ENCODE data around the gene PLN. TPM values are rescaled to one million over a fixed set of nuclear protein-coding genes. Genes with fewer than 3 reads are reported as not detected.

Gene PLN
- total and polyA plus RNA-seq, 10 donors, result 0.43 to 3.9 (median 2.3) TPM

- intact Hi-C loops (cut with DNase I; ENCODE audit: low total_unique reads), result no loop called here
- Histone ChIP-seq H3K36me3 (peaks cover 0 to 47% (median 4%) of the 10 kb centered on the region in 6 donors), H3K27me3 (replicated peaks in 1 of 7) (no peaks in the 10 kb centered on the region), H3K27ac (no peak overlapping the region), H3K4me3 (no peak overlapping the region), H3K4me1 (no peaks in the 10 kb centered on the region), H3K9me3 (no peaks in the 10 kb centered on the region)
- TF ChIP-seq, protein P1, sequence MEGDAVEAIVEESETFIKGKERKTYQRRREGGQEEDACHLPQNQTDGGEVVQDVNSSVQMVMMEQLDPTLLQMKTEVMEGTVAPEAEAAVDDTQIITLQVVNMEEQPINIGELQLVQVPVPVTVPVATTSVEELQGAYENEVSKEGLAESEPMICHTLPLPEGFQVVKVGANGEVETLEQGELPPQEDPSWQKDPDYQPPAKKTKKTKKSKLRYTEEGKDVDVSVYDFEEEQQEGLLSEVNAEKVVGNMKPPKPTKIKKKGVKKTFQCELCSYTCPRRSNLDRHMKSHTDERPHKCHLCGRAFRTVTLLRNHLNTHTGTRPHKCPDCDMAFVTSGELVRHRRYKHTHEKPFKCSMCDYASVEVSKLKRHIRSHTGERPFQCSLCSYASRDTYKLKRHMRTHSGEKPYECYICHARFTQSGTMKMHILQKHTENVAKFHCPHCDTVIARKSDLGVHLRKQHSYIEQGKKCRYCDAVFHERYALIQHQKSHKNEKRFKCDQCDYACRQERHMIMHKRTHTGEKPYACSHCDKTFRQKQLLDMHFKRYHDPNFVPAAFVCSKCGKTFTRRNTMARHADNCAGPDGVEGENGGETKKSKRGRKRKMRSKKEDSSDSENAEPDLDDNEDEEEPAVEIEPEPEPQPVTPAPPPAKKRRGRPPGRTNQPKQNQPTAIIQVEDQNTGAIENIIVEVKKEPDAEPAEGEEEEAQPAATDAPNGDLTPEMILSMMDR (IDR thresholded peaks at IDR 0.05 in 8 of 11, conservative IDR thresholded peaks at IDR 0.05 in 3 of 11), result no peak
- TF ChIP-seq POLR2A (IDR thresholded peaks at IDR 0.05), result no peak
- TF ChIP-seq POLR2AphosphoS5 (IDR thresholded peaks at IDR 0.05), result no peak
- WGBS, 5 donors, result 92 to 100% (median 97%) methylated on average over 4 of the region's 4 CpGs
- no peak for DNase-seq
Observed at GRCh38 chr6:118522422-118522821, 25.7 kb upstream of the PLN start.

DNA sequence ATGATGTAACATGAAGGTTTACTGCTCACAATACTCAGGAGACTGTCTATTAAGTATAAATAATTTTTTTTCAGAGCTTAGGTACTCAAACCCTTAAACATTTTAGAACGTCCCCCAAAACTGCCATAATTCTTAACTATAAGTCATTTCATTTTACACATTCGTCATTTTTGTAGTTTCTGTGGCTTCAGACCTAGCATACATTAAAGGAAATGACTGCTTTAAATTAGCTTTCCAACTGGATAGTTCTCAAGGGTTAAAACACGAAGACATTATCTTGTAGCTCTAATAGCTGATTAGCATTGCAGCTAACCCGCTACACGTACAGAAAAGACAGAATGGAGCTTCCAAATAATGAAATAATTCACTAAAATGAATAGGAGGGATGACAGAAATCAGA, 24.9 kb upstream of the PLN start:
- TF ChIP-seq POLR2AphosphoS5 (IDR thresholded peaks at IDR 0.05) (no peak), POLR2A (IDR thresholded peaks at IDR 0.05) (no peak)
- TF ChIP-seq, protein P1 (IDR thresholded peaks at IDR 0.05 in 8 of 11, conservative IDR thresholded peaks at IDR 0.05 in 3 of 11), result no peak
- Histone ChIP-seq H3K36me3 (peaks cover 0 to 47% (median 4%) of the 10 kb centered on the region in 6 donors), H3K27me3 (replicated peaks in 1 of 7) (no peaks in the 10 kb centered on the region), H3K9me3 (no peaks in the 10 kb centered on the region), H3K4me1 (no peaks in the 10 kb centered on the region), H3K4me3 (no peak overlapping the region), H3K27ac (no peak overlapping the region)
- DNase-seq, result no peak
- 83 to 89% (median 86%) methylated on average over 5 of the region's 5 CpGs for WGBS, 5 donors
- intact Hi-C loops (cut with DNase I; ENCODE audit: low total_unique reads), result no loop called here

GRCh38 chr6:118524686-118525085, 23.4 kb upstream of the PLN start:
- no peak overlapping the region for H3K27ac ChIP-seq
- peaks cover 0 to 39% (median 4%) of the 10 kb centered on the region in 6 donors for H3K36me3 ChIP-seq
- H3K4me3 ChIP-seq, result no peak overlapping the region
- no peak for DNase-seq
- H3K27me3 ChIP-seq (replicated peaks in 1 of 7), result no peaks in the 10 kb centered on the region
- no peaks in the 10 kb centered on the region for H3K9me3 ChIP-seq
- 48 to 71% (median 62%) methylated on average over 2 of the region's 2 CpGs for WGBS, 5 donors
- intact Hi-C loops (cut with DNase I; ENCODE audit: low total_unique reads), result no loop called here
- no peaks in the 10 kb centered on the region for H3K4me1 ChIP-seq
- TF ChIP-seq POLR2AphosphoS5 (IDR thresholded peaks at IDR 0.05) (no peak), POLR2A (IDR thresholded peaks at IDR 0.05) (no peak)
- TF ChIP-seq, protein P1 (IDR thresholded peaks at IDR 0.05 in 8 of 11, conservative IDR thresholded peaks at IDR 0.05 in 3 of 11), result no peak

GRCh38 chr6:118525913-118526780, 21.9 kb upstream of the PLN start:
- TF ChIP-seq POLR2AphosphoS5 (IDR thresholded peaks at IDR 0.05), result no peak
- no peak for TF ChIP-seq POLR2A (IDR thresholded peaks at IDR 0.05)
- TF ChIP-seq, protein P1 (IDR thresholded peaks at IDR 0.05 in 8 of 11, conservative IDR thresholded peaks at IDR 0.05 in 3 of 11), result no peak
- Histone ChIP-seq H3K9me3 (peaks cover 0 to 5% (median 5%) of the 10 kb centered on the region in 8 donors), H3K36me3 (peaks cover 0 to 32% (median 4%) of the 10 kb centered on the region in 6 donors), H3K27me3 (replicated peaks in 1 of 7) (no peaks in the 10 kb centered on the region), H3K27ac (no peak overlapping the region), H3K4me3 (no peak overlapping the region), H3K4me1 (no peaks in the 10 kb centered on the region)
- 68 to 96% (median 94%) methylated on average over 4 of the region's 4 CpGs for WGBS, 5 donors
- DNase-seq, result no peak
- intact Hi-C loops (cut with DNase I; ENCODE audit: low total_unique reads), result no loop called here
